SK-N-SH (cell line): Measurements from ENCODE around the gene EFCC1.

Experiments
- CTCF ChIP-seq: fragments of 200-600 bp; sonication (generic); IDR thresholded peaks from 2 replicates; pipeline ENCODE4 v1.6.1; 2017; ENCODE audit warnings: antibody characterized with exemption, mild to moderate bottlenecking, moderate library complexity
- EZH2phosphoT487 ChIP-seq: fragments of 200-600 bp; sonication (generic); IDR thresholded peaks from 2 replicates; pipeline ENCODE4 v1.6.1; 2017; ENCODE audit warnings: low read depth, mixed run types, mild to moderate bottlenecking, antibody characterized with exemption, moderate library complexity, borderline replicate concordance
- GABPA ChIP-seq: IDR thresholded peaks from 2 replicates; pipeline ENCODE4 v1.4.0; 2012; ENCODE audit warnings: low read depth, mild to moderate bottlenecking
- GATA2 ChIP-seq: sonication (generic); formaldehyde crosslinking; IDR thresholded peaks from 2 replicates; pipeline ENCODE4 v1.5.0; 2020; ENCODE audit warnings: mild to moderate bottlenecking, missing genetic modification reagents
- JUND ChIP-seq: IDR thresholded peaks from 2 replicates; pipeline ENCODE4 v1.4.0; 2012
- NFIC ChIP-seq: IDR thresholded peaks from 2 replicates; pipeline ENCODE4 v1.4.0; 2012; ENCODE audit warnings: borderline replicate concordance
- PBX3 ChIP-seq: IDR thresholded peaks from 2 replicates; pipeline ENCODE4; 2012
- POLR2AphosphoS5 ChIP-seq: IDR thresholded peaks from 2 replicates; pipeline ENCODE4 v1.6.1; 2012; ENCODE audit warnings: low read depth, low read length
- REST ChIP-seq: IDR thresholded peaks from 2 replicates; pipeline ENCODE4 v1.6.1; 2012; ENCODE audit warnings: mild to moderate bottlenecking, low read depth, low read length, moderate library complexity
- RFX5 ChIP-seq: IDR thresholded peaks from 2 replicates; pipeline ENCODE4 v1.6.1; 2012; ENCODE audit warnings: mild to moderate bottlenecking, improper control_type of control experiment, low read length
- SIN3A ChIP-seq: IDR thresholded peaks from 2 replicates; pipeline ENCODE4 v1.6.1; 2012; ENCODE audit warnings: low read depth, mild to moderate bottlenecking, low read length, moderate library complexity, borderline replicate concordance
- TAF1 ChIP-seq: IDR thresholded peaks from 2 replicates; pipeline ENCODE4 v1.6.1; 2012; ENCODE audit warnings: low read depth, mild to moderate bottlenecking, low read length, moderate library complexity, borderline replicate concordance
- USF2 ChIP-seq: fragments of 150-350 bp; IDR thresholded peaks from 2 replicates; pipeline ENCODE4 v1.6.1; 2017; ENCODE audit warnings: antibody characterized with exemption, low read length, low read depth, borderline replicate concordance

- no peak for TF ChIP-seq NFIC
- no peak for TF ChIP-seq CTCF
- no peak for TF ChIP-seq GABPA
- TF ChIP-seq USF2 = no peak
- TF ChIP-seq POLR2AphosphoS5 = no peak
- TF ChIP-seq GATA2 (CRISPR knock-in tag) = no peak
- no peak for TF ChIP-seq TAF1
- TF ChIP-seq REST = no peak
- no peak for TF ChIP-seq EZH2phosphoT487
- TF ChIP-seq JUND = no peak
- TF ChIP-seq SIN3A = no peak
- TF ChIP-seq PBX3 = no peak
- no peak for TF ChIP-seq RFX5
Observed at GRCh38 chr3:129054605-129055104, 53.6 kb downstream of the EFCC1 start.
